ENCODE measurements around the gene PCDHB16. TPM values are rescaled to one million over a fixed set of nuclear protein-coding genes. Genes with fewer than 3 reads are reported as not detected.
"Not testable (repeated sequence)": the region's sequence is repeated elsewhere in the genome, so short reads cannot be mapped to it uniquely, and the experiment has no call there.

PCDHB16 gene
- total RNA-seq, 6 experiments from 2014 or later: 0.17 to 0.51 (median 0.34) TPM

GRCh38 chr5:141180313-141180712, 1.9 kb upstream of the PCDHB16 start:
- TF ChIP-seq CTCF (IDR thresholded peaks at IDR 0.05): no peak
- no peak for TF ChIP-seq POLR2A (IDR thresholded peaks at IDR 0.05)
- Histone ChIP-seq H3K9me3 (no peaks in the 10 kb centered on the region), H3K27me3 (peaks cover 0 to 6% of the 10 kb centered on the region in 2 donors), H3K4me3 (no peak overlapping the region), H3K4me1 (no peaks in the 10 kb centered on the region), H3K36me3 (no peaks in the 10 kb centered on the region), H3K27ac (no peak overlapping the region)
- WGBS (ENCODE audit: insufficient coverage, low coverage, low lambda C conversion rate, missing lambda C conversion rate): no CpG with 5 or more reads among the region's 1 CpG
- no peak for ATAC-seq
- no peak for DNase-seq
- intact Hi-C loops (cut with DNase I): no loop called here

- DNase-seq; H3K4me3 ChIP-seq; H3K27ac ChIP-seq; H3K27me3 ChIP-seq; H3K36me3 ChIP-seq; H3K9me3 ChIP-seq; H3K4me1 ChIP-seq; ATAC-seq; intact Hi-C loops (cut with DNase I): not testable (repeated sequence)
- 23% methylated on average over 12 of the region's 69 CpGs for WGBS (ENCODE audit: insufficient coverage, low coverage, low lambda C conversion rate, missing lambda C conversion rate)
These were observed 2.1 kb downstream of the PCDHB16 start for GRCh38 chr5:141184117-141184855.

GRCh38 chr5:141186897-141187512, 4.8 kb downstream of the PCDHB16 start, which contains the start of gene PCDHB9:
Gene PCDHB9 (plus strand): TSS chr5:141187161. CDS start chr5:141187319, 158 bp downstream.
- WGBS (ENCODE audit: insufficient coverage, low coverage, low lambda C conversion rate, missing lambda C conversion rate): 19% methylated on average over 7 of the region's 9 CpGs
- no peak within 1 kb of the TSS for H3K27ac ChIP-seq
- no peak for TF ChIP-seq POLR2A (IDR thresholded peaks at IDR 0.05)
- TF ChIP-seq CTCF (IDR thresholded peaks at IDR 0.05): peak in 2 of 4 donors; percentile 15 to 17
- no peak within 1 kb of the TSS for H3K4me3 ChIP-seq
- no peaks in the 10 kb centered on the region for H3K4me1 ChIP-seq
- no peak for ATAC-seq
- intact Hi-C loops (cut with DNase I): no loop called here
- no peaks in the 10 kb centered on the region for H3K27me3 ChIP-seq
- no peaks in the 10 kb centered on the region for H3K36me3 ChIP-seq
- H3K9me3 ChIP-seq: no peaks in the 10 kb centered on the region
- no peak for DNase-seq

- H3K9me3 ChIP-seq; intact Hi-C loops (cut with DNase I); ATAC-seq; H3K27me3 ChIP-seq; H3K36me3 ChIP-seq; H3K4me1 ChIP-seq; H3K4me3 ChIP-seq; DNase-seq; H3K27ac ChIP-seq: not testable (repeated sequence)
- no CpG with 5 or more reads among the region's 37 CpGs for WGBS (ENCODE audit: insufficient coverage, low coverage, low lambda C conversion rate, missing lambda C conversion rate)
These were observed 6.5 kb downstream of the PCDHB16 start for GRCh38 chr5:141188682-141189081.

- WGBS (ENCODE audit: insufficient coverage, low coverage, low lambda C conversion rate, missing lambda C conversion rate): 35% methylated on average over 7 of the region's 35 CpGs
- H3K4me3 ChIP-seq; DNase-seq; intact Hi-C loops (cut with DNase I); H3K36me3 ChIP-seq; H3K27me3 ChIP-seq; H3K27ac ChIP-seq; H3K4me1 ChIP-seq; ATAC-seq; H3K9me3 ChIP-seq: not testable (repeated sequence)
These were observed 6.9 kb downstream of the PCDHB16 start for GRCh38 chr5:141189131-141189530.

GRCh38 chr5:141192110-141192725, 10.0 kb downstream of the PCDHB16 start, which contains the start of gene PCDHB10:
Gene PCDHB10 (plus strand): TSS chr5:141192353. CDS start chr5:141192553, 200 bp downstream.
- Histone ChIP-seq H3K27ac (no peak within 1 kb of the TSS), H3K27me3 (no peaks in the 10 kb centered on the region), H3K4me1 (no peaks in the 10 kb centered on the region), H3K9me3 (peaks cover 0 to 14% (median 0%) of the 10 kb centered on the region in 4 donors), H3K4me3 (no peak within 1 kb of the TSS), H3K36me3 (no peaks in the 10 kb centered on the region)
- TF ChIP-seq CTCF (IDR thresholded peaks at IDR 0.05) (peak in 2 of 4 donors; percentile 19 to 26), POLR2A (IDR thresholded peaks at IDR 0.05) (no peak)
- intact Hi-C loops (cut with DNase I): no loop called here
- DNase-seq: no peak
- WGBS (ENCODE audit: insufficient coverage, low coverage, low lambda C conversion rate, missing lambda C conversion rate): 6% methylated on average over 10 of the region's 10 CpGs
- no peak for ATAC-seq

- intact Hi-C loops (cut with DNase I); H3K4me3 ChIP-seq; H3K27me3 ChIP-seq; DNase-seq; H3K4me1 ChIP-seq; H3K36me3 ChIP-seq; H3K27ac ChIP-seq; ATAC-seq: not testable (repeated sequence)
- H3K9me3 ChIP-seq: peaks cover 0 to 14% (median 0%) of the 10 kb centered on the region in 4 donors
- no CpG with 5 or more reads among the region's 37 CpGs for whole genome bisulfite sequencing (ENCODE audit: insufficient coverage, low coverage, low lambda C conversion rate, missing lambda C conversion rate)
These were observed 12.1 kb downstream of the PCDHB16 start for GRCh38 chr5:141194332-141194731.
